NCI-H345 treated with DMSO at 0.1 percent for 48 hours (cell line): ENCODE results near the gene LEKR1.
"Not testable (repeated sequence)": the region's sequence is repeated elsewhere in the genome, so short reads cannot be mapped to it uniquely, and the experiment has no call there.

Source experiments
- DNase-seq: peaks from one replicate; lab custom pipeline; 2025; ENCODE audit not compliant: unreplicated experiment; lab: John Stamatoyannopoulos, UW

The LEKR1 gene

GRCh38 chr3:156836701-156837100, 10.5 kb downstream of the LEKR1 start:
- DNase-seq = no peak

GRCh38 chr3:156837115-156837514, 11.0 kb downstream of the LEKR1 start:
- no peak for DNase-seq

GRCh38 chr3:156838035-156838434, 11.9 kb downstream of the LEKR1 start:
- DNase-seq = no peak

GRCh38 chr3:156840826-156841689, 14.9 kb downstream of the LEKR1 start:
- DNase-seq = no peak

- DNase-seq = no peak
Measured at GRCh38 chr3:156843071-156843808, 17.1 kb downstream of the LEKR1 start.

GRCh38 chr3:156847752-156848448, 21.7 kb downstream of the LEKR1 start:
- DNase-seq = no peak

- no peak for DNase-seq
Measured at GRCh38 chr3:156859578-156859977, 33.4 kb downstream of the LEKR1 start.

- no peak for DNase-seq
Measured at GRCh38 chr3:156860873-156861272, 34.7 kb downstream of the LEKR1 start.

GRCh38 chr3:156862338-156862737, 36.2 kb downstream of the LEKR1 start:
- DNase-seq = no peak

GRCh38 chr3:156865732-156866131, 39.6 kb downstream of the LEKR1 start:
- no peak for DNase-seq

GRCh38 chr3:156867174-156867573, 41.0 kb downstream of the LEKR1 start:
- no peak for DNase-seq

- no peak for DNase-seq
Measured at GRCh38 chr3:156867920-156868319, 41.8 kb downstream of the LEKR1 start.

GRCh38 chr3:156873906-156874305, 47.8 kb downstream of the LEKR1 start:
- DNase-seq = no peak

GRCh38 chr3:156879491-156879890, 53.3 kb downstream of the LEKR1 start:
- DNase-seq = not testable (repeated sequence)

GRCh38 chr3:156885761-156886160, 59.6 kb downstream of the LEKR1 start:
- no peak for DNase-seq

GRCh38 chr3:156888176-156888575, 62.0 kb downstream of the LEKR1 start:
- no peak for DNase-seq

- no peak for DNase-seq
Measured at GRCh38 chr3:156888576-156888975, 62.4 kb downstream of the LEKR1 start.

GRCh38 chr3:156892701-156893100, 66.5 kb downstream of the LEKR1 start:
- DNase-seq = no peak

GRCh38 chr3:156895374-156895773, 69.2 kb downstream of the LEKR1 start:
- not testable (repeated sequence) for DNase-seq

- not testable (repeated sequence) for DNase-seq
Measured at GRCh38 chr3:156897851-156898250, 71.7 kb downstream of the LEKR1 start.

GRCh38 chr3:156898296-156898880, 72.2 kb downstream of the LEKR1 start:
- no peak for DNase-seq
